Hematopoietic multipotent progenitor cell (in vitro differentiated cells): ENCODE data around the gene GLIS1. TPM values are rescaled to one million over a fixed set of nuclear protein-coding genes. Genes with fewer than 3 reads are reported as not detected.

ENCODE experiments used
- DNase-seq, 3 donors: peaks; one replicate each; pipeline ENCODE4 v3.0.0-alpha.2; 2011 to 2015; ENCODE audit warnings: low read depth in 2 of 3, low spot score in 2 of 3
- total RNA-seq: library from RNA; depleted of rRNA; stranded (reverse); fragments of >200 nt; gene quantifications from one replicate; pipeline ENCODE4 v1.2.3, GENCODE V29; 2012

The GLIS1 gene
- total RNA-seq, 1 donor = not detected

- DNase-seq = peak in 1 of 3 donors; percentile 4
These were observed 1.2 kb downstream of the GLIS1 start for GRCh38 chr1:53737648-53738204.

- DNase-seq = no peak
These were observed 2.7 kb downstream of the GLIS1 start for GRCh38 chr1:53736290-53736689.

- DNase-seq = no peak
These were observed 3.3 kb downstream of the GLIS1 start for GRCh38 chr1:53735681-53736080.

GRCh38 chr1:53735261-53735660 lies 3.7 kb downstream of the GLIS1 start:
- DNase-seq = no peak

- DNase-seq = no peak
These were observed 4.2 kb downstream of the GLIS1 start for GRCh38 chr1:53734650-53735211.

- DNase-seq = no peak
These were observed 4.9 kb downstream of the GLIS1 start for GRCh38 chr1:53733975-53734649.

- no peak for DNase-seq
These were observed 5.5 kb downstream of the GLIS1 start for GRCh38 chr1:53733447-53733931.

GRCh38 chr1:53732912-53733317 lies 6.0 kb downstream of the GLIS1 start:
- no peak for DNase-seq

- no peak for DNase-seq
These were observed 6.6 kb downstream of the GLIS1 start for GRCh38 chr1:53732409-53732808.

- no peak for DNase-seq
These were observed 7.1 kb downstream of the GLIS1 start for GRCh38 chr1:53731779-53732305.

- no peak for DNase-seq
These were observed 7.8 kb downstream of the GLIS1 start for GRCh38 chr1:53731043-53731600.

GRCh38 chr1:53730224-53730865 lies 8.6 kb downstream of the GLIS1 start:
- DNase-seq = no peak

GRCh38 chr1:53729456-53730223 lies 9.3 kb downstream of the GLIS1 start:
- no peak for DNase-seq

GRCh38 chr1:53728702-53729455 lies 10.1 kb downstream of the GLIS1 start:
- no peak for DNase-seq

GRCh38 chr1:53728196-53728595 lies 10.8 kb downstream of the GLIS1 start:
- no peak for DNase-seq

- no peak for DNase-seq
These were observed 11.4 kb downstream of the GLIS1 start for GRCh38 chr1:53727461-53728092.

GRCh38 chr1:53726009-53726600 lies 12.9 kb downstream of the GLIS1 start:
- no peak for DNase-seq

GRCh38 chr1:53725238-53725689 lies 13.7 kb downstream of the GLIS1 start:
- peak in 2 of 3 donors; percentile 16 to 32 for DNase-seq

GRCh38 chr1:53722025-53722424 lies 16.9 kb downstream of the GLIS1 start:
- no peak for DNase-seq
